IPS-NIHi11 (cell line): ENCODE measurements around the gene PTBP1.
"Not testable (repeated sequence)": the region's sequence is repeated elsewhere in the genome, so short reads cannot be mapped to it uniquely, and the experiment has no call there.

Experiments used
- DNase-seq: peaks from one replicate; pipeline ENCODE4 v3.0.0; 2012; ENCODE audit warnings: mixed read lengths, low spot score

PTBP1 gene

GRCh38 chr19:829129-829758, 32.0 kb downstream of the PTBP1 start:
- no peak for DNase-seq

- DNase-seq: no peak
Measured at GRCh38 chr19:831407-832369, 34.4 kb downstream of the PTBP1 start.

GRCh38 chr19:834216-834615, 37.0 kb downstream of the PTBP1 start:
- no peak for DNase-seq

DNA sequence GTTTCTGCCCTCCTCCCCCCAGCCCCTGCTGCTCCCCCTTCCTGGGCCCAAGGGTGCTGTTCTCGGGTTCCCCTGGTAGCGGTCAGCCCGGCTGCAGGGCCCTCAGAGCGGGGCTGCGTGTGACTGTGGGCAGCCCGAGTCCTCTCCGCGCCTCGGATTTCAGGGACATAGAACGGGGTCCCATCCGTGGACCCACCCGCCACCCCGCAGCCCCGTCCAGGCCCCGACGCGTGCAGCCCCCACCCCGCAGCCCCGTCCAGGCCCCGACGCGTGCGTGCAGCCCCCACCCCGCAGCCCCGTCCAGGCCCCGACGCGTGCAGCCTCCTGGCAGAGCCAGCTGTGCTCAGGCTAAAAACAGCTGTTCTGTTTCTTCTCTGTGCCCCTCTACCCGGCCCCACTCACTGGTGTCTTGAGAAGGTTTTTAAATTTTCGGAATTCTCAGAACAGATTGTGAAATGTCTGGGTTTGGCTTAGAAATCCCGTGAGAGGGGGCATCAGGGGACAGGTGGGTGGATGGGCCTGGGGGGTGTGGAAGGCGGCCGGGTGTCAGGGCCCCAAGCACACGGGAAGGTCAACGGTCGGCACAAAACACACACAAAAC, 38.1 kb downstream of the PTBP1 start:
- no peak for DNase-seq

DNA sequence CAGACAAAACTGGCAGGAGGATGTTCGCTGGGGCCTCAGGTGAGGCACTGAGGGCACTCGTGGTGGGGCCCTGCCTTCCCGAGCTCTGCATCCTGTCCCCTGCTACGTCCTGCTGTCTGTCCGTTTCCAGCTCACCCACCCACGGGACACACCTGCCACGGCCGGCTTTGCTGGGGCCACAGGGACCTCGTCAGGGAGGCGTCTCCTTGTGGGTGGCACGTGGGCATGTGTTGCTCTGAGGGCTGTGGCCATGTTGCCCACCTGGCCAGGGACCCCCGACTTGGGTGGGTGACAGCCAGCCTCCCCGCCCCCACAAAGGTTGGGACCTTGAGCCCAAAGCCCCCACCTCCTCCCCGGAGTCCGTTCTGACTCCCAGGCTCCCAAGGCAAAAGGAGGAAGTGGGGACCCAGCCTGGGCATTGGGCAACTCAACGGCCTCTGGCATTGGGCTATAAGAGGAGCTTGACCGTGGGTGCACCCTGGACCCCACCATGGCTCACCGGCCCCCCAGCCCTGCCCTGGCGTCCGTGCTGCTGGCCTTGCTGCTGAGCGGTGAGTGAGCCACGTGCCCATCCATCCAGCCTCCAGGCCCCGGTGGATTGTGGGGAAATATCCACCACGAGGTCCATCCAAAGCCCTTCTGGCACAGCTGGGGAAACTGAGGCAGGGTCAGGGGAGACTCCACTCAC, 43.4 kb downstream of the PTBP1 start, which contains the start of gene PRTN3:
PRTN3 (plus strand) TSS at position 481 of the 688 bp plus-strand sequence; CDS start at position 491, 10 bp downstream.
- no peak for DNase-seq

DNA sequence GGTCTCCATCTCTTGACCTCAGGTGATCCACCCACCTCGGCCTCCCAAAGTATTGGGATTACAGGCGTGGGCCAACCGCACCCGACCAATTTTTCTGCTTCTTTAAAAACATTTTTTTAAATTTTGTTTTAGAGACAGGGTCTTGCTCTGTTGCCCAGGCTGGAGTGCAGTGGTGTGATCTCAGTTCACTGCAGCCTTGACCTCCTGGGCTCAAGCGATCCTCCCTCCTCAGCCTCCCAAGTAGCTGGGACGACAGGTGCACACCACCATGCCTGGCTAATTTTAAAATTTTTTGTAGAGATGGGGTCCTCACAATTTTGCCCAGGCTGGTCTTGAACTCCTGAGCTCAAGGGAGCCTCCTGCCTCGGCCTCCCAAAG, 45.5 kb downstream of the PTBP1 start:
- DNase-seq: not testable (repeated sequence)

GRCh38 chr19:843180-843835, 46.1 kb downstream of the PTBP1 start:
- peak; percentile 62 for DNase-seq

- no peak for DNase-seq
Measured at GRCh38 chr19:843836-844545, 46.7 kb downstream of the PTBP1 start.

DNA sequence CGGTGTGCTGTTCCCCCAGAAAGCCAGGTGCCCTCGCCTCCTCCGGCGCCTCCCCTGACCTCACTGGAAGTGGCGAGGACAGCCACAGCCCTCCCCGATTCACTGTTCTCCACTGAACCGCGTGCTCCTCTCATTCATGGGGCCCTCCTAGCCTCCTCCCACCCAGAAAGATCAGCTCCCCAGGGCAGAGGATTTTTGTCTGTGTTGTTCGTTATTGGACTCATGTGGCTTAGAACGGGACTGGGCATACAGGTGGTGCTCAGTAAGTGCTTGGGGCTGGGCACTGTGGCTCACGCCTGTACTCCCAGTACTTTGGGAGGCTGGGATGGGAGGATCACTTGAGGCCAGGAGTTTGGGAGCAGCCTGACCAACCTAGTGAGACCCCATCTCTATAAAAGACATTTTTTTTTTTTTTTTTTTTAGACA, 47.3 kb downstream of the PTBP1 start:
- no peak for DNase-seq

DNA sequence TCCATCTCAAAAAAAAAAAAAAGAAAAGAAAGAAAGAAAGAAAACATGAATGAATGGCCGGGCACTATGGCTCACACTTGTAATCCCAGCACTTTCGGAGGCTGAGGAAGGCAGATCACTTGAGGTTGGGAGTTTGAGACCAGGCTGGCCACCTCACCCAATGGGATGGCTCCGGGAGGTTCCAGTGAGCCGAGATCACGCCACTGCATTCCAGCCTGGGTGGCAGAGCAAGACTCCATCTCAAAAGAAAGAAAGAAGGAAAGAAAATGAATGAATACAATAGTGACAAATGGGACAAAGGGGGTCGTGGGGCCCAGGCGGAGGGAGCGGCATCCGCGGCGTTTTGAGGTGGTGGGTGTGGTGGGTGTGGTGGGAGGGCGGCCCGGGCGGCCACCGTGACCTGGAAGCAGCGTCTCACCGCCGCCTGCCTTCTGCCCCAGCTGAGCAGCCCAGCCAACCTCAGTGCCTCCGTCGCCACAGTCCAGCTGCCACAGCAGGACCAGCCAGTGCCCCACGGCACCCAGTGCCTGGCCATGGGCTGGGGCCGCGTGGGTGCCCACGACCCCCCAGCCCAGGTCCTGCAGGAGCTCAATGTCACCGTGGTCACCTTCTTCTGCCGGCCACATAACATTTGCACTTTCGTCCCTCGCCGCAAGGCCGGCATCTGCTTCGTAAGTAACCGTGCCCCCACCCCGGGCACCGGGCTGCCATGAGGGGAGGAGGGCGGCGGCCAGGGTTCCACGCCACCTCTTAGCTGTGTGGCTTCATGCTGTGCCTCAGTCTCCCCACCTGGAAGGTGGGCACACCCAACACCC, 48.7 kb downstream of the PTBP1 start:
- no peak for DNase-seq

GRCh38 chr19:848386-848921, 51.2 kb downstream of the PTBP1 start:
- no peak for DNase-seq

GRCh38 chr19:849195-849594, 51.9 kb downstream of the PTBP1 start:
- DNase-seq: not testable (repeated sequence)

- peak; percentile 70 for DNase-seq
Measured at GRCh38 chr19:850221-850978, 53.1 kb downstream of the PTBP1 start.

GRCh38 chr19:850979-851335, 53.7 kb downstream of the PTBP1 start:
- no peak for DNase-seq

- no peak for DNase-seq
Measured at GRCh38 chr19:852136-853013, 55.1 kb downstream of the PTBP1 start, which contains the start of gene ELANE. ELANE (plus strand) TSS chr19:852303; CDS start chr19:852329, 26 bp downstream.

DNA sequence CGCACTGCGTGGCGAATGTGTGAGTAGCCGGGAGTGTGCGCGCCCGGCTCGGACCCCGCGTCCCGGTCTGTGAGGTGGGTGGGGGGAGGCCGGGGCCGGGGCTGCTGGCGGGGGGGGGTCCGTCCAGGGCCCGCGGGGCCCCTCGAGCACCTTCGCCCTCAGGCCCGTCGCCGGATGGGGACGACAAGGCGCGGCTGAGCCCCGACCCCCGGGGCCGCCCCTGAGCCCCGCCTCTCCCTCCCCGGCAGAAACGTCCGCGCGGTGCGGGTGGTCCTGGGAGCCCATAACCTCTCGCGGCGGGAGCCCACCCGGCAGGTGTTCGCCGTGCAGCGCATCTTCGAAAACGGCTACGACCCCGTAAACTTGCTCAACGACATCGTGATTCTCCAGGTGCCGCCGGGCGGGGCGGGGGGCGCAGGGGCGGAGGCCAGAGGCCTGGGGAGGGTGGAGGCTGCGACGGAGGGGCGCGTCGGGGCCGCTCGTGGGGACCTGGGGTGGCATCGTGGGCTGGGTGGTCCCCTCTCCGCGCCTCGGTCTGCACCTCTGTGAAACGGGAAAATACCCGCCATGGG, 55.8 kb downstream of the PTBP1 start:
- DNase-seq: no peak

DNA sequence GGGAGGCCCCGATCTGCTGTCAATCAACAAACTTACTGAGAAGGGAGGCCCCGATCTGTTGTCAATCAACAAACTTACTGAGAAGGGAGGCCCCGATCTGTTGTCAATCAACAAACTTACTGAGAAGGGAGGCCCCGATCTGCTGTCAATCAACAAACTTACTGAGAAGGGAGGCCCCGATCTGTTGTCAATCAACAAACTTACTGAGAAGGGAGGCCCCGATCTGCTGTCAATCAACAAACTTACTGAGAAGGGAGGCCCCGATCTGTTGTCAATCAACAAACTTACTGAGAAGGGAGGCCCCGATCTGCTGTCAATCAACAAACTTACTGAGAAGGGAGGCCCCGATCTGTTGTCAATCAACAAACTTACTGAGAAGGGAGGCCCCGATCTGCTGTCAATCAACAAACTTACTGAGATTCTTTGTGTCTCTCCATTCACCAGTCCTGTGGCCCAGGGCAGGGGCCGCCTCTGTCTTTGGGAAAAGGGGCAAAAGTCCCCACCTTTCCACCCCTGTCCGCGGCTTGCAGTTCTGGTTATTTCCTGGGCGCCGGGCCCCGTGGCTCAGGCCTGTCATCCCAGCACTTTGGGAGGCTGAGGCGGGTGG, 56.5 kb downstream of the PTBP1 start:
- not testable (repeated sequence) for DNase-seq
